Right renal cortex interstitium (tissue), 3 donors: ENCODE data around the gene FAM149B1. TPM values are rescaled to one million over a fixed set of nuclear protein-coding genes. Genes with fewer than 3 reads are reported as not detected.

Experiments
- DNase-seq, 3 donors: peaks; one replicate each; pipeline ENCODE4 v3.0.0-alpha.2; 2013; ENCODE audit warnings: low read depth in 3 of 3, low spot score in 2 of 3
- polyA plus RNA-seq, 3 donors: library from polyadenylated mRNA; unstranded; fragments of 120-200 nt; gene quantifications; one replicate each; pipeline ENCODE4 v1.2.1, GENCODE V29; 2013; ENCODE audit not compliant: insufficient read length in 3 of 3

Gene FAM149B1
- polyA plus RNA-seq, 3 donors: 41.3 to 45.1 (median 41.4) TPM

GRCh38 chr10:73172867-73173266 lies 4.9 kb downstream of the FAM149B1 start:
- DNase-seq: no peak

- no peak for DNase-seq
These were observed 6.4 kb downstream of the FAM149B1 start for GRCh38 chr10:73174148-73174925.

- DNase-seq: no peak
These were observed 14.6 kb downstream of the FAM149B1 start for GRCh38 chr10:73182568-73182967.

DNA sequence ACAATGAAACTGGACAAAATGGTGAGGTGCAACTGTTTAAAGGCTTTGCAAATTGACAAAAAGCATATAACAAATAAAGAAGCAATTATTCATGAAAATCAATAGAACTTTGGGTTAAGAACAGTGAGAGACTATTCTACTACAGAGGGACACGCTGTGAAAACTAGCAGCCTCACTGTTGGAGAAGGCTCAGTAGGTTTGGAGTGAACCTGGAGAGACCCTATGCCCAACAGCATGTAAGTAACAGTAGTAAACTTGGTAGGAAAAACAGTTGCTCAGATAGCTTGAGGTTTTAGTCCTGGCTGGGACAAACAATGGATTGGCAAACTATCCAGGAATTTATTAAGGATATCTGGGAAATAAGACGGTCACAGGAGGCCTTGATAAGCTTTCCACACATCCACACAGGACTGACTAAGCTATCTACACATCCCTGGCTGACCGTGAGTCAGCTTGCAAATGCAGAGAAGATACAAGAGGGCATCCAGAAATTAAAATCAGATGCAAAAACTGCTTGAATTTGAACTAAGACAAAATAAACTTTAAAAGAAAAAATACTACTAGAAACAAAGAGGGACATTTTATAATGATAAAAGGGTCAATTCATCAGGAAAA lies 15.9 kb downstream of the FAM149B1 start:
- DNase-seq: no peak

- no peak for DNase-seq
These were observed 18.3 kb downstream of the FAM149B1 start for GRCh38 chr10:73186266-73186665.

DNA sequence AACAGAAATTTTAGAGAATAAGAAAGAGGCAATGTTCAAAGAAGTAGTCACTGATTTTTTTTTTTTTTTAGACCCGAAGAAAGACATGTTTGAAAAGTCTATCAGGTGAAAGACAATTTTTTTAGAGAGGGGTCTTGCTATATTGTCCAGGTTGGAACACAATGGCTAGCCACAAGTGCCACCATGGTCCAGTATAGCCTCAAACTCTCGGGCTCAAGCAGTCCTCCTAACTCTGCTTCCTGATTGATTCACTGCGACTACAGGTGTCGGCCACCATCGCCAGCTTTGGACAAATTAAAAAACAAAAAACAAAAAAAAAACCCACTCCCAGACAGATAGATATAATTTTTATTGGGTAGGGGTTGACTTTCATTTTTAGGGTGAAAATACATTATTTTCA lies 22.3 kb downstream of the FAM149B1 start:
- DNase-seq: no peak

- no peak for DNase-seq
These were observed 37.2 kb downstream of the FAM149B1 start for GRCh38 chr10:73205081-73205480.

- DNase-seq: no peak
These were observed 38.0 kb downstream of the FAM149B1 start for GRCh38 chr10:73205890-73206289.

GRCh38 chr10:73206385-73206784 lies 38.5 kb downstream of the FAM149B1 start:
- no peak for DNase-seq

DNA sequence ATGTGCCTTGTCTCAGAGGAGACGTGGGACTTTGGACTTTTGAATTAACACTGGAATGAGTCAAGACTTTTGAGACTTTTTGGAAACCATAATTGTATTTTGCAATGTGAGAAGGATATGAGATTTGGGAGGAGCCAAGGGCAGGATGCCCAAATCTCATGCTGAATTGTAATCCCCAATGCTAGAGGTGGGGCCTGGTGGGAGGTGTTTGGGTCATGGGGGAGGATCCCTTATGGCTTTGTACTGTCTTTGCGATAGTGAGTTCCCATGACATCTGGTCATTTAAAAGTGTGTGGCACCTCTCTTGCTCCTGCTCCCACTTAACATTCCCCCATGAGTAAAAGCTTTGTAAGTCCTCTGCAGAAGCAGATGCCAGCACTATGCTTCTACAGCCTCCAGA lies 40.0 kb downstream of the FAM149B1 start:
- no peak for DNase-seq

DNA sequence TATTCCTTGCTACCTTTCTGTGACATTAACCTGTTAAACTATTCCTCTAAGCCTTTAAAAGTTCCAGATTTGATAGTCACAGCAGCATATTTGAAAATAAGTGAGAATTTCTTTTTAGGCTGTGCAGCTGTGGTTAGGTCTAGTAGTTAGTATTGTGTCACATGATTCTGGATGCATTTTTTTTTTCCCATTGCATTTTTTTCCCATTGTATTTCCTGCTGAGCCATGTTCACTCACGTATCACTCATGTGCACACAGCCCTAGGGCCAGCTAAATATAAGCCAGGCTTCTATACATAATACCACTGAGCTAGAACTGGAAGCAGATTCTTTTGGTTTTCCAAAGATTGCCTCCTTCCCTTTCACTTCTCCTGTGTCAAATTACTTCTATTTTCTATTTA lies 41.8 kb downstream of the FAM149B1 start:
- peak in 1 of 3 donors; percentile 2 for DNase-seq

DNA sequence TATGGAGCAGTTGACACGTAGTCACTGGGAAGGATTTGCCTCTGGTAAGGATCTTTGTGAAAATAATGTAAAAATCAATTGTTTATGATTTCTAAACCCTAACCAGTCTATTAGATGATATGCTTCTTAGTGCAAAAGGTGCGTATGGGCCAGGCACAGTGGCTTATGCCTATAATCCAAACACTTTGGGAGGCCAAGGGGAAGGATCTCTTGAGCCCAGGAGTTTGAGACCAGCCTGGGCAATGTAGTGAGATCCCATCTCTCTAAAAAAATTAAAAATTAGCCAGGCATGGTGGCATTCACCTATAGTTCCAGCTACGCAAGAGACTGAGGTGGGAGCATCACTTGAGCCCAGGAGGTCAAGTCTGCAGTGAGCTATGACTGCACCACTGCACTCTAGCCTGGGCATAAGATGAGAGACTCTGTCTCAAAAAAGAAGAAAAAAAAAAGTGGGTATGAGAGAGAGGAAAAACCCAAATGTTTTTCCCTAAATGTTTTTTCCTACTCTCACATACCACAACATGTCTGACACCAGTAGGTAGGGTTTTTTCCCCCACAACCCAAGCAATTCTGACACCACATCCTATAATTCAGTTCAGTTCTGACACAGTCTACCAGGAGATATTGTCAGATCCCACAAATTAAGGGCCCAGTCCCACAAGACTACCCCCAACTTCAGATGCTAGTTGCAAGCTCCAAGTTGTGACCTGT lies 42.6 kb downstream of the FAM149B1 start:
- DNase-seq: no peak

DNA sequence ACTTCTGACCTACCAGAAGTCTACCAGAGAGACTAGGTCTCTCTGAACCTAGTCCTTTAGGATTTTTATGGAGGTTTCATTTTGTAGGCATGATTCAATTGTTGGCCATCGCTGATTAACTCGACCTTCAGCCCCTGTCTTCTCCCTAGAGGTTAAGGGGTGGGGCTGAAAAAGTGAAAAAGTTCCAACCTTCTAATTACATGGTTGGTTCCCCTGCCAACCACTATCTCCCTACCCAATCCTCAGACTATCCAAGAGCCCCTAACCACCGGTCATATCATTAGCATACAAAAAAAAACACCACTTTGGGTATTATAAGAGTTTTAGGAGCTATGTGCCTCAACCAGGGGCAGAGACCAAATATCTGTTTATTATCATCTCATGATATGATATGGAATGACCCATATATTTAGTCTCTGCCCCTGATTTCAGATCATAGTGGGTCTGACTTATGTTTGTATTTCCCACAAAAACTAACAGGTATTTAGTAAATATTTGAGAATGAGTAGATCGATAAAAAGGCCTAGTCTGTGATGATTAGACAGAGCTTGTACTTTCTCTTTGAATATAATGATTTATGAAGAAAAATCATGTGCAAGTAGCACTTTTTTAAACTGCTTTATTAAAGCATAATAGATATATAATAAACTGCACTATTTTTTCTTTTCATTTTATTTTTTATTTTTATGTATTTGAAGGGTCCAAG lies 43.3 kb downstream of the FAM149B1 start:
- DNase-seq: no peak

DNA sequence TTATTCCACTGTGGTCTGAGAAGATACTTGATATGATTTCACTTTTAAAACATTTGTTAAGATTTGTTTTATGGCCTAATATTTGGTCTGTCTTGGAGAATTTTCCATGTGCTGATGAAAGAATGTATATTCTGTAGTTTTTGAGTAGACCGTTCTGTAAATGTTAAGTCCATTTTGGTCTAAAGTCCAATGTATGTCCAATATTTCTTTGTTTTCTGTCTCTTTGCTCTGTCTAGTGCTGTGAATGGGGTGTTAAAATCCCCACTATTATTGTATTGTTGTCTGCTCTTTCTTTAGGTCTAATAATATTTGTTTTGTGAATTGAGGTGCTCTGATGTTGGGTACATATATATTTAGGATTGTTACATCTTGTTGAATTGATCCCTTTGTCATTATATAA lies 47.8 kb downstream of the FAM149B1 start:
- DNase-seq: no peak

- DNase-seq: no peak
These were observed 49.7 kb downstream of the FAM149B1 start for GRCh38 chr10:73217628-73218027.

DNA sequence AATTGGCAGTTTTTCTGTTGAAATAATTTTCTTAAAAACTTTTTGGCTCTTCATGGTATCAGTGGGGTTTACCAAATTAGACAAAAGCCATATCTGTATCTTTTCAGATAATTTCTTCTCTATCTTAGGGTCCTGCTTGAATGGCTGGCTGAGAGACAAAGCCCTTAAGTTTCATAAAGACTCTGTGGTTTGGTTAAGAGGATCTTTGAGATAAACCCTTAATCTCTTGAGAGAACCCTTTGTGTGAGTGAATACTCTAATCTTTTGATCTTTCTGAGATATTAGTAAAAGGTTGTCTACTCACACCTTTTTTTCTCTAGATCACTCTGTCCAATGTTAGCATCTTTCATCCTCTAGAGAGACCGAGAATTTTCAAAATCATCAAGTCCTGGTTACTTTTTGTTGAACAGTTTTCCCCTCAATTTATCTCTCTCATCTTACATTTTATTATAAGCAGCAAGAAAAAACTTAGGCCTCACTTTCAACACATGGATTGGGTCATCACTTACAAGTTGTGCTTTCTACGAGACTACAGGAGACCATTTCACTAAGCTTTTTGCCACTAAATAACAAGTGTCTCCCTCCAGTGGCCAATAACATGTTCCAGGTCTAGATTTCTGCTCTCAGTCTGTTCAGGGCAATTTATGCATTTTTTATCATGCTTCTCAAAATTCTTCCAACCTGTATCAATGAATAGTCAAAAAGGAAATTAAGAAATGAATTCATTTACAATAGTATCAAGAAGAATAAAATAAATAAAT lies 50.7 kb downstream of the FAM149B1 start:
- no peak for DNase-seq

GRCh38 chr10:73219384-73219783 lies 51.5 kb downstream of the FAM149B1 start:
- no peak for DNase-seq

- DNase-seq: no peak
These were observed 53.1 kb downstream of the FAM149B1 start for GRCh38 chr10:73220989-73221388.

GRCh38 chr10:73225518-73225917 lies 57.6 kb downstream of the FAM149B1 start:
- DNase-seq: no peak

DNA sequence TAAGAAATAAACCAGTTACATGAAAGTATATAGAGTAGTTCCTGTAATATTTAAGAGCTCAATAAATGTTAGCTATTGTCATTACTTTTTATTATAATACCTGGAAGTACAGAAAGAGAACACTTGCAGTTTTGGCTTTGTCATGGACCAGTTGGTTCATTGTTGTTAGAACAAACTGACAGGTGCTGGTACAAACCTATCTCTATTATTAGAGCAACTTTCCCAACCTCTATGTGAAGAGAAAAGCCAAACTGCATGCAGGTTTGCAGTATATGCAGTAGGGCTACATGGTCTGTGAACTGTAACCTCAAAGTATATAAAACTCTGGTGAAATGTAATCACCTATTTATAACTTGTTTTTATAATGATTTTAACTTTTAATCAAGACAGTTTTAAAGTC lies 58.7 kb downstream of the FAM149B1 start:
- DNase-seq: no peak
